ENCODE results near the gene PDYN.

PDYN gene

DNA sequence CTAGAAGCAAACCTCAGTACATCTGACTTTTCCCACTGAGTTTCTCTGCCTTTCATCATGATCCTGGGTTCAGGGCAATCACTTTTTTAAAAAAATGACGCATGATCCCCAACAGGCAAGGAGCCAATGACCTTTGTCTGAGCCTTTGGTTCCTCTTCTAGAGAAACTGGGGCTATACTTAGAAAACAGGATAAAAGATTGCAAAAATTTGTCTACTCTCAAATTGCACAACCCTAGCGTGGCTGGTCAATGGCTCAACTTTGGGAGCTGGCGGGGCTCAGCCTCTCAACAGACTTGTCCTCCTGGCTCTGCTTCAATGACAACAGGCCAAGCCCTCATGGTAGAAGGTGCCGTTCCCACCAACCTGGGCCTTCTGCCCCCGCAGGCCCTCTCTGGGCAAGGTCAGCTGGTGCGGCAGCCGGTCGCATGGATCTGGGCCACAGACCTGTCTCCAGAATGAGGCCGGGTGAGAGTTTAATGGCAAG lies 48.7 kb downstream of the PDYN start:
- TF ChIP-seq YY1 (IDR thresholded peaks at IDR 0.05; ENCODE audit: insufficient read depth, insufficient read length) (no peak), ZNF274 (IDR thresholded peaks at IDR 0.05; ENCODE audit: low read depth, low read length) (no peak), SUZ12 (IDR thresholded peaks at IDR 0.05; ENCODE audit: extremely low read depth, insufficient read depth, insufficient read length) (no peak)
- Histone ChIP-seq H3K9ac (ENCODE audit: insufficient read length, low read depth) (no peak overlapping the region), H3K36me3 (ENCODE audit: insufficient read depth, insufficient read length, low read length) (no peaks in the 10 kb centered on the region), H3K4me3 (ENCODE audit: insufficient read length, low read depth) (no peak overlapping the region), H3K27me3 (ENCODE audit: insufficient read depth, insufficient read length) (peaks cover 43% of the 10 kb centered on the region), H3K9me3 (ENCODE audit: insufficient read depth, low read length) (no peaks in the 10 kb centered on the region), H3K4me1 (ENCODE audit: insufficient read depth, insufficient read length) (peaks cover 3% of the 10 kb centered on the region)
- no peak for DNase-seq (ENCODE audit: low read depth, low spot score)

DNA sequence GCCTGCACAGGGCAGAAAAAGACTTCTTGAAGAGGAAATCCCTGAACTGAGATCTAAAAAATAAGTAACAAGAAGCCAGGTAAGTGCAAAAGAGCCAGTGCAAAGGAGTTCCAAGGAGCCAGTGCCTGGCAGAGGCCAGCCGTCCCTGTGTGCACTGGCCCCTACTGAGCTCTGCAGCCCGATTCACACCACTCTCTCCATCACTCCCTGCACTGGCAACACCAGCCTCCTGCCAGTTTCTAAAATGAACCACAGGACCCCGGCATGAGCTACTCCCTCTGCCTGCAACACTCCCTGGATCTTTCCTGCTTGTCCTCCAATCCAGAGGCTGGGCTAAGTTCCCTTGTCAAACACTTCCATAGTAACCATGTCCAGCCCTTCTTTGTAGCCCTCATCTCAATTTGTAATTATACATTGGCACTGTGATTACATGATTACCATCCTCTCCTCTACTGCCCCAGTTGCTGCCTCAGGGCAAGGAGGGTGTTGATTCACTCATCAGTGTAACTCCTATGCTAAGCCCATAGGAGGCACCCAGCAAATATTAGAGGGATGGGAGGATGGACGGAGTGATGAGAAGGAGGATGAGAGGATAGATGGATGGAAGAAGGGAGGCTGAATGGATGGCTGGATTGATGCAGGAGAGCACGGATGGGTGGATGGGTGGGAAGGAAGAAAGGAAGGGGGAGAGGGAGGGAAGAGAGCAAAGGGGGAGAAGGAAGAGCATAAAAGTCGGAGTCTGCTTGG lies 49.3 kb downstream of the PDYN start:
- peaks cover 43% of the 10 kb centered on the region for H3K27me3 ChIP-seq (ENCODE audit: insufficient read depth, insufficient read length)
- no peaks in the 10 kb centered on the region for H3K9me3 ChIP-seq (ENCODE audit: insufficient read depth, low read length)
- peaks cover 3% of the 10 kb centered on the region for H3K4me1 ChIP-seq (ENCODE audit: insufficient read depth, insufficient read length)
- H3K36me3 ChIP-seq (ENCODE audit: insufficient read depth, insufficient read length, low read length), result no peaks in the 10 kb centered on the region
- H3K9ac ChIP-seq (ENCODE audit: insufficient read length, low read depth), result no peak overlapping the region
- no peak for DNase-seq (ENCODE audit: low read depth, low spot score)
- no peak overlapping the region for H3K4me3 ChIP-seq (ENCODE audit: insufficient read length, low read depth)
- no peak for TF ChIP-seq ZNF274 (IDR thresholded peaks at IDR 0.05; ENCODE audit: low read depth, low read length)

DNA sequence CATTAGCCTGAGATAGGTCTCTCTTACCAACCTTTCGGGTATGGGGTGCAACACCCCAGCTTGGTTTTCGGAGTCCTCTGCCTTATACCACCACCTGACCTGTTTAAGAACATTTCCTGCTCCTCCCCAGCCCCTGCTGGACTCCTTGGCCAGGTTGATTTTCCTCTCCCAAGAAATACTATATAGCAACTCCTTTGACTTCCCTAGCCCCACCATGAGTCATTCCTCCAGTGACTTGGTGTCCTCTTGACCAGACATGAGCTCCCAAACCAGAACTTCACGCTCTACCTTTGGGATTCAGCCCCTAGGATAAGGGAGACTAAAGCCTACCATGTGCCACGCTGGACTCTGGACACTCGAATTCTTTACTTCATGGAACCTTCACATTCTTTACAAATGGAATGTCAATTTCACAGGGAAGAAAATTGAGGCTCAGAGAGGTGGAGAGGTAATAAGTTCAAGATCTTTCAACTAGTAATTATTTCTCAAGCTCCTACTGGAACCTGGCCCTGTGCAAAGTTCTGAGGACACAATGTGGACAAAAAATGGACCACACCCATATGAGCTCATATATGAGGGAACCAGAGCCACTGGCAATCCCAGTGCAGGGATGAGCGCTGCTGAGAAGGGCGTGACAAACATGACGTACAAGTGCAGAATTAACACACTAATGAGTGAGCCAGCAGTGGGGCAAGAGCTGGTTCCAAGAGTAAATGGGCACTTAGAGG lies 50.4 kb downstream of the PDYN start:
- H3K9ac ChIP-seq (ENCODE audit: insufficient read length, low read depth), result no peak overlapping the region
- no peaks in the 10 kb centered on the region for H3K4me1 ChIP-seq (ENCODE audit: insufficient read depth, insufficient read length)
- no peaks in the 10 kb centered on the region for H3K36me3 ChIP-seq (ENCODE audit: insufficient read depth, insufficient read length, low read length)
- no peak overlapping the region for H3K4me3 ChIP-seq (ENCODE audit: insufficient read length, low read depth)
- DNase-seq (ENCODE audit: low read depth, low spot score), result no peak
- no peak for TF ChIP-seq ZNF274 (IDR thresholded peaks at IDR 0.05; ENCODE audit: low read depth, low read length)
- TF ChIP-seq SUZ12 (IDR thresholded peaks at IDR 0.05; ENCODE audit: extremely low read depth, insufficient read depth, insufficient read length), result no peak
- no peak for TF ChIP-seq YY1 (IDR thresholded peaks at IDR 0.05; ENCODE audit: insufficient read depth, insufficient read length)
- H3K27me3 ChIP-seq (ENCODE audit: insufficient read depth, insufficient read length), result peaks cover 43% of the 10 kb centered on the region
- no peaks in the 10 kb centered on the region for H3K9me3 ChIP-seq (ENCODE audit: insufficient read depth, low read length)

DNA sequence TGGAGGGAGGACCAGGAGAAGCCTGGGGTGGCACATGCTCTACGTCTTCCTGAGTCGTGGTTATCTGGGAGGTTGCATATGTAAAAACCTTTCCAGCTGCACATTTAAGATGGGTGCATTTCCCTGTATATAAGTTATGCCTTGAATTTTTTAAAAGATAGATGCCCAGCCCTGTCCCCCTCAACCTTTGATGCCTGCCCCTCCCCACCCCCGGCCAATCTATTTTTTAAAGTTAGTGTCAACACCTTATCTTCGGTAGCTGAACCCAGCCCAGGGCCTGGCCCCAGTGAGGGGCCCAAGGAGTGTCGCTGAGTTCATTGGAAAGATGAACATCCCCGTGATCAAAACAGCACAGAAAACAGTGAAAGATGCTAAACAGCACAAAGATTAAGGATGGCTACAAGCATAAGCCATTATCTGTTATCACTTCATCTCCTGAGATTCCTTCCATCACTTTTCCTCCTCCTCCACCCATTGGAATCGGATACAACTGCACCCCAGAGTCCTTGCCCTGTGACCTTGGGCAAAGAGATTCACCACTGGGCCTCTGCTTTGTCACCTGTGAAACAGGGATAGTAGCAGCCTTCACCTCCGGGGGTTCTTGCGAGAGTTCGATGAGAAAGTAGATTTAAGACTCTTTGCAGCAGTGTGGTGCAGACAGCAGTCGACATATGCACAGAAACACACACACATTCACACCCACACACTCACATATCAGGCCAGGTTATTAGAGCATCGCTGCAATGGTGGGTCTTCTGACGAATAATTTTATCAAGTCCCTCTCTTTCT lies 51.2 kb downstream of the PDYN start:
- peaks cover 38% of the 10 kb centered on the region for H3K27me3 ChIP-seq (ENCODE audit: insufficient read depth, insufficient read length)
- no peak for DNase-seq (ENCODE audit: low read depth, low spot score)
- H3K4me3 ChIP-seq (ENCODE audit: insufficient read length, low read depth), result no peak overlapping the region
- no peaks in the 10 kb centered on the region for H3K36me3 ChIP-seq (ENCODE audit: insufficient read depth, insufficient read length, low read length)
- H3K4me1 ChIP-seq (ENCODE audit: insufficient read depth, insufficient read length), result no peaks in the 10 kb centered on the region
- no peak for TF ChIP-seq ZNF274 (IDR thresholded peaks at IDR 0.05; ENCODE audit: low read depth, low read length)
- no peak for TF ChIP-seq SUZ12 (IDR thresholded peaks at IDR 0.05; ENCODE audit: extremely low read depth, insufficient read depth, insufficient read length)
- TF ChIP-seq YY1 (IDR thresholded peaks at IDR 0.05; ENCODE audit: insufficient read depth, insufficient read length), result no peak
- H3K9me3 ChIP-seq (ENCODE audit: insufficient read depth, low read length), result no peaks in the 10 kb centered on the region
- no peak overlapping the region for H3K9ac ChIP-seq (ENCODE audit: insufficient read length, low read depth)

DNA sequence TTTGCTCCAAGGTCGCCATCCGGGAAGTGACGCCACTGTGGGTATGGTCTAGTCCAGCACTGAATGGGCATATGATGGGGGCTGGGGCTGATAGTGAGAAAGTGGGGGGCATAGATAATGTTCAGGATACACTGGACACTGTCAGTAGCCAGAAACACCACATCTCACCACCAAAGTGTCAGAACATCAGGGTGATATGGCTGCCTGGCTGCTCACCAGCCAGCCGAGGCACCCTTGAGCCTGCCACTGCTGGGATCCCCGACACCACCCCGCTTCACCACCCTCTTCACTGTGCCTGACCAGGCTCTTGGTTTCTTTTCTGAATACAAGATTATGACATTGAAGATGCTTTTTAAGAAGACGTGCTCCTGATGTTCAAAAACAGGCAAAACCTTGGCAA lies 51.8 kb downstream of the PDYN start:
- Histone ChIP-seq H3K4me1 (ENCODE audit: insufficient read depth, insufficient read length) (no peaks in the 10 kb centered on the region), H3K9ac (ENCODE audit: insufficient read length, low read depth) (no peak overlapping the region), H3K9me3 (ENCODE audit: insufficient read depth, low read length) (no peaks in the 10 kb centered on the region), H3K36me3 (ENCODE audit: insufficient read depth, insufficient read length, low read length) (peaks cover 2% of the 10 kb centered on the region), H3K27me3 (ENCODE audit: insufficient read depth, insufficient read length) (peaks cover 31% of the 10 kb centered on the region), H3K4me3 (ENCODE audit: insufficient read length, low read depth) (no peak overlapping the region)
- no peak for DNase-seq (ENCODE audit: low read depth, low spot score)
- TF ChIP-seq ZNF274 (IDR thresholded peaks at IDR 0.05; ENCODE audit: low read depth, low read length), result no peak

DNA sequence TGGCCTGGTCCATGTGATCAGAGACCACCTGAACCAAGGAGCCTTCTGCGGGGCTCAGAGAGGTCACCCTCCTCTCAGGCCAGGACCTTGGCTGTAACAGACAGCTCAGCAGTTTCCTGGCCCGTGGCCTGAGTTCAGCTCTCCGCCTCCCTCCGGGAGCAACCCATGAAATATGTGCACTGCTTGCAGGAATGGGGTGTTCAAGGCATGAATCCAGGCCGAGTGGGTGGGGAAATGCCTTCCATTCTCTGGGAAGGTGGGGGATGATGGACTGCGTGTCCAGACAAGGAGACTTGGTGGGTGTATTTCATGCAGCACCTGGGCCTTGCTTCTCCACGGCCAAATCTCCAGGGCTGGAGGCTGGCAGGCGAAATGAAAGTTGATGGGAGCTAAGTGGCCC lies 52.6 kb downstream of the PDYN start:
- no peak overlapping the region for H3K9ac ChIP-seq (ENCODE audit: insufficient read length, low read depth)
- H3K36me3 ChIP-seq (ENCODE audit: insufficient read depth, insufficient read length, low read length), result peaks cover 3% of the 10 kb centered on the region
- no peaks in the 10 kb centered on the region for H3K9me3 ChIP-seq (ENCODE audit: insufficient read depth, low read length)
- DNase-seq (ENCODE audit: low read depth, low spot score), result no peak
- TF ChIP-seq YY1 (IDR thresholded peaks at IDR 0.05; ENCODE audit: insufficient read depth, insufficient read length) (no peak), ZNF274 (IDR thresholded peaks at IDR 0.05; ENCODE audit: low read depth, low read length) (no peak), SUZ12 (IDR thresholded peaks at IDR 0.05; ENCODE audit: extremely low read depth, insufficient read depth, insufficient read length) (no peak)
- no peak overlapping the region for H3K4me3 ChIP-seq (ENCODE audit: insufficient read length, low read depth)
- H3K27me3 ChIP-seq (ENCODE audit: insufficient read depth, insufficient read length), result peaks cover 24% of the 10 kb centered on the region
- no peaks in the 10 kb centered on the region for H3K4me1 ChIP-seq (ENCODE audit: insufficient read depth, insufficient read length)

DNA sequence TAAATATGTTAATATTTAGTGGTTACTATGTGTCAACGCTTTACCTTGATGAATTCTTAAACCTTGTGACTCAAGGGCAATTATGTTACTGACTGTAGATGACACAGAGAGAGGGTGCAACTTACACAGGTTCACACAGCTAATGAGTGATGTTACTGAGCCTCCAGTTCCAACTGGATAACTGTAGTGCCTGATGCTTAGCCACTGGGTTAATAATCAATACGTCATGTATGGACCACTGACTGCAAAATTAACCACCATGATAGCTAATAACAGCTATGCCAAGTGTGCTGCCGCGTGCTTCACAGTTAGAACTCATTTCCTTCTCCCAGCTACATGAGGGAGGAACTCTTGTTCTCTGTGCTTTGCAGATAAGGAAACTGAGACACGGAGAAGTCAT lies 53.3 kb downstream of the PDYN start:
- Histone ChIP-seq H3K9ac (ENCODE audit: insufficient read length, low read depth) (no peak overlapping the region), H3K36me3 (ENCODE audit: insufficient read depth, insufficient read length, low read length) (peaks cover 3% of the 10 kb centered on the region), H3K4me3 (ENCODE audit: insufficient read length, low read depth) (no peak overlapping the region), H3K27me3 (ENCODE audit: insufficient read depth, insufficient read length) (peaks cover 19% of the 10 kb centered on the region), H3K9me3 (ENCODE audit: insufficient read depth, low read length) (no peaks in the 10 kb centered on the region), H3K4me1 (ENCODE audit: insufficient read depth, insufficient read length) (no peaks in the 10 kb centered on the region)
- TF ChIP-seq ZNF274 (IDR thresholded peaks at IDR 0.05; ENCODE audit: low read depth, low read length) (no peak), SUZ12 (IDR thresholded peaks at IDR 0.05; ENCODE audit: extremely low read depth, insufficient read depth, insufficient read length) (no peak), YY1 (IDR thresholded peaks at IDR 0.05; ENCODE audit: insufficient read depth, insufficient read length) (no peak)
- DNase-seq (ENCODE audit: low read depth, low spot score), result no peak

Data from NT2/D1 (cell line).